Brain microvascular endothelial cell (primary cell): Measurements from ENCODE around the gene MROH2A.

ENCODE experiments used
- DNase-seq: peaks from one replicate; pipeline ENCODE4 v3.0.0-alpha.2; 2020
- H3K27ac ChIP-seq: fragments of 250-450 bp; sonication (Bioruptor Pico); 2 replicates; pipeline ENCODE4 v1.5.1; 2020; ENCODE audit warnings: mild to moderate bottlenecking, moderate library complexity
- H3K27me3 ChIP-seq: fragments of 250-450 bp; sonication (Bioruptor Pico); replicated peaks from 2 replicates; pipeline ENCODE4 v1.5.1; 2020; ENCODE audit warnings: mild to moderate bottlenecking
- H3K36me3 ChIP-seq: fragments of 250-450 bp; sonication (Bioruptor Pico); replicated peaks from 2 replicates; pipeline ENCODE4 v1.5.1; 2020; ENCODE audit warnings: mild to moderate bottlenecking
- H3K4me3 ChIP-seq: 2 replicates; pipeline ENCODE4 v1.5.1; 2011; ENCODE audit warnings: low read depth, mild to moderate bottlenecking, control low read depth, low read length, moderate library complexity
- in situ Hi-C: cut with HindIII; loops from 2 replicates; pipeline ENCODE4 v1.10.0; 2017; ENCODE audit warnings: low sequenced_read_pairs, low pct_ligation_motif_present
- TF ChIP-seq, protein P1 (sequence below): IDR thresholded peaks from 2 replicates; pipeline ENCODE4 v1.5.1; 2011; ENCODE audit warnings: low read depth, mild to moderate bottlenecking, moderate library complexity, low read length, control low read depth, inconsistent platforms; ENCODE audit errors: missing control alignments

The MROH2A gene

DNA sequence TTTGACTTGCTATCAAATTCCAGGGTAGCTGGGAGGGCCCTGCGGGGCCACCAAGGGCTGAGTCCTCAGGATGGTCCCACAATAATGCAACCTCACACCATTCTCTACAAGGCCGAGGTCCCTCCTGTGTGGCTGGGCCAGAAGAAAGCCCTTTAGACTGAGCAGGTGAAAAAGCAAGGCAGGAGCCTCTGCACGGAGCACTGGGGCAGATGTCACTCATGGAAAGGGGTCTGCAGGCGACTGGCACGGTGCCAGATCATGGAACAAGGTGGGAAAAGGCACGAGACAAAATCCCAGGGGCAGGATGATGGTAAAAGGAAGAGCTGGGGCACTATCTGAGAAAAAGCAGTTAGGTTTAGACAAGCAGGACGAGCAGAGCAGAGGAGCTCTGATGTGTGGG, 60.1 kb downstream of the MROH2A start:
- in situ Hi-C loops: no loop called here
- no peak overlapping the region for H3K4me3 ChIP-seq
- H3K27me3 ChIP-seq: no peaks in the 10 kb centered on the region
- no peak overlapping the region for H3K27ac ChIP-seq
- H3K36me3 ChIP-seq: no peaks in the 10 kb centered on the region
- DNase-seq: no peak
- TF ChIP-seq, protein P1, sequence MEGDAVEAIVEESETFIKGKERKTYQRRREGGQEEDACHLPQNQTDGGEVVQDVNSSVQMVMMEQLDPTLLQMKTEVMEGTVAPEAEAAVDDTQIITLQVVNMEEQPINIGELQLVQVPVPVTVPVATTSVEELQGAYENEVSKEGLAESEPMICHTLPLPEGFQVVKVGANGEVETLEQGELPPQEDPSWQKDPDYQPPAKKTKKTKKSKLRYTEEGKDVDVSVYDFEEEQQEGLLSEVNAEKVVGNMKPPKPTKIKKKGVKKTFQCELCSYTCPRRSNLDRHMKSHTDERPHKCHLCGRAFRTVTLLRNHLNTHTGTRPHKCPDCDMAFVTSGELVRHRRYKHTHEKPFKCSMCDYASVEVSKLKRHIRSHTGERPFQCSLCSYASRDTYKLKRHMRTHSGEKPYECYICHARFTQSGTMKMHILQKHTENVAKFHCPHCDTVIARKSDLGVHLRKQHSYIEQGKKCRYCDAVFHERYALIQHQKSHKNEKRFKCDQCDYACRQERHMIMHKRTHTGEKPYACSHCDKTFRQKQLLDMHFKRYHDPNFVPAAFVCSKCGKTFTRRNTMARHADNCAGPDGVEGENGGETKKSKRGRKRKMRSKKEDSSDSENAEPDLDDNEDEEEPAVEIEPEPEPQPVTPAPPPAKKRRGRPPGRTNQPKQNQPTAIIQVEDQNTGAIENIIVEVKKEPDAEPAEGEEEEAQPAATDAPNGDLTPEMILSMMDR: no peak

DNA sequence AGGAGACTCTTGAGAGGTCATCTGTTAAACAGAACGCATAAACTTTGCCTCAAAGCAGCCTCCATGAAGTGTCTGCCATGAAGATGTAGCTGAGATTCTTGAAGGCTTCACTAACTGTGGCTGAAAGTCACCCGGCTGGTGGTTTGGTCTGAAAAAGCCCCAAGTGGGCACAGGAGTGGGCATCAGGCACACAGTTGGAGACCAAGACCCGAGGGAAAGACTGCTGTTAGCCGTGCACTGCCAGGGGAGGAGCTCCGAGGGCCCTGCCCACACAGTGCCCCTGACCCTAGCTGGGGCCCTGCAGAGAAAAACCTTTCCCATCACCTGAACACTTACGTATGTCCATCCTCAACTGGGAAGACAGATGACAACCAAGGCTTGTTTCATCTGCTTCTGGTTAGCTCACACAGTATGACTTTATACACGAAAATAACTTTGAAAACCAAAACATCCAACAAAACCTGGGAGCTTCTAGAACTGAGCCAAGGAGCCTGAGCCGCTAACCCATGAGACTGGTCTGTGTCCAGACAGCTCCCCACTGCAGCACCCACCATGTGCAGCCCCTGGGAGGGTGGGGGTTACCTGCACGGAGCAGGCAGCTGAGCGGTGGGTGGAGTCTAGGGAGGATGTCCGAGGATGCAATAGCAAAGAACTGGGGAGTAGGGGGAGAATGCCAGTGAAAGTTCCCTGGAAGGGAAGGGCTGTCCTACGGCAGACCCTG, 60.8 kb downstream of the MROH2A start:
- Histone ChIP-seq H3K4me3 (no peak overlapping the region), H3K27ac (no peak overlapping the region), H3K27me3 (no peaks in the 10 kb centered on the region), H3K36me3 (peaks cover 4% of the 10 kb centered on the region)
- TF ChIP-seq, protein P1: no peak
- no peak for DNase-seq
- in situ Hi-C loops: no loop called here

DNA sequence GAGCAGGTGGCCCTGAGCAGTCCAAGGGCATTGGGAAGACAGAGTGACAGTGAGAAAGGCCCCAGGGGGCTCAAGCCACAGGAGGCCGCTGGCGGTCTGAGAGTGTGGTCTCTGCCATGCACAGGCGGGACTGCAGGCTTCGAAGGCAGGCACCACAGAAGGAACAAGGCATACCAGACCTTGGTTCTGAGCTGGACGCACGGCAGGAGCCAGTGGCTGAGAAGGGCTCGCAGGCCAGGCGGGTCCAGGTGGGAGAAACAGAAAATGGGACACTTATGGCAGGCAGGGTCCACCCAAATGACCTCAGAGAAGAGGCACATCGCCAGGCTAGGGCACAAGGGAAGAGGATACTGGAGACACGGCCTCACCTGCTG, 61.3 kb downstream of the MROH2A start:
- in situ Hi-C loops: no loop called here
- no peak overlapping the region for H3K27ac ChIP-seq
- H3K27me3 ChIP-seq: no peaks in the 10 kb centered on the region
- TF ChIP-seq, protein P1: no peak
- no peak overlapping the region for H3K4me3 ChIP-seq
- peaks cover 10% of the 10 kb centered on the region for H3K36me3 ChIP-seq
- DNase-seq: no peak

DNA sequence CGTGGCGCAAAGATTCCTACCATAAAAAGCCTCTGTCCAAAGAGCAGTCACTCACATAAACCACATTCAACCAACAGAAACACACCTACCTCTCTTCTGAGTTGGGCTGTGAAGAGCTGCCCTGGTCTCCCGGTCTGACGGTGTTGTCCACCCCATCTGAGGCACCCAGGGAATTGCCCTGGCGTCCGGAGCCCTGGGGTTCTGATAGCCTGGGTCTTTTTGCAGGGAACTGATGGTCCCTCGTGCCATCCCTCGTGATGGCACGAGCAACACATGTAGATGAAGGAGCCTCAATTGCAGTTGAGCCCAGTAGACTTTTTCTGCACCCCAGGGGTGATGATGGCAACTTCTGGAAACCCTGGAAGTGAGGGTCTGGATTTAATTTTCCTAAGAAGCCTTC, 62.4 kb downstream of the MROH2A start:
- no peak overlapping the region for H3K4me3 ChIP-seq
- no peak overlapping the region for H3K27ac ChIP-seq
- DNase-seq: no peak
- in situ Hi-C loops: no loop called here
- H3K36me3 ChIP-seq: peaks cover 11% of the 10 kb centered on the region
- H3K27me3 ChIP-seq: no peaks in the 10 kb centered on the region
- TF ChIP-seq, protein P1: no peak

DNA sequence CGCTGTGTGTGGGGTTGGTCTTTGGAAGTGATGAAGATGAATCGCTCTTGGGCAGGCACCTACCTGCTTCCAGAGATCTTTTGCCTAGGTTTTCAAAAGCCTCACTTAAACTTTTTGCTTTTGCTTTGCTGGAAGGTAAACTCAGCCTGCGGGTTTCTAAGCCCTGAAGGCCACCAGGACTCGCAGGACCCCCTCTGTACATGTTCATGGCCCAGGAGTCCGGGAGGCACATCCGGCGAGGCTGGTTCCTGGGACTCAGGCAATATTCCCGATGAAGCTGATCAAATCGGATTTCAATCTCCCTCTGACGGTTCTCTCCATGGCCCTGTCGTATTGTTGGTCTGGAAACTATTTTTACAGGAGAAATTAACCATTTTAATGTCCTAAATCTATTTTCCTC, 63.1 kb downstream of the MROH2A start:
- in situ Hi-C loops: no loop called here
- no peak overlapping the region for H3K27ac ChIP-seq
- no peak for DNase-seq
- TF ChIP-seq, protein P1: no peak
- peaks cover 11% of the 10 kb centered on the region for H3K36me3 ChIP-seq
- H3K4me3 ChIP-seq: no peak overlapping the region
- no peaks in the 10 kb centered on the region for H3K27me3 ChIP-seq
